HG03565 (cell line): ENCODE measurements around the gene GLRX.

Experiments
- ATAC-seq: cut with Tn5 transposase; IDR thresholded peaks from one replicate; pipeline ENCODE4 v1.9.1; 2021; ENCODE audit warnings: mild to moderate bottlenecking, moderate library complexity; ENCODE audit not compliant: unreplicated experiment

GLRX gene

DNA sequence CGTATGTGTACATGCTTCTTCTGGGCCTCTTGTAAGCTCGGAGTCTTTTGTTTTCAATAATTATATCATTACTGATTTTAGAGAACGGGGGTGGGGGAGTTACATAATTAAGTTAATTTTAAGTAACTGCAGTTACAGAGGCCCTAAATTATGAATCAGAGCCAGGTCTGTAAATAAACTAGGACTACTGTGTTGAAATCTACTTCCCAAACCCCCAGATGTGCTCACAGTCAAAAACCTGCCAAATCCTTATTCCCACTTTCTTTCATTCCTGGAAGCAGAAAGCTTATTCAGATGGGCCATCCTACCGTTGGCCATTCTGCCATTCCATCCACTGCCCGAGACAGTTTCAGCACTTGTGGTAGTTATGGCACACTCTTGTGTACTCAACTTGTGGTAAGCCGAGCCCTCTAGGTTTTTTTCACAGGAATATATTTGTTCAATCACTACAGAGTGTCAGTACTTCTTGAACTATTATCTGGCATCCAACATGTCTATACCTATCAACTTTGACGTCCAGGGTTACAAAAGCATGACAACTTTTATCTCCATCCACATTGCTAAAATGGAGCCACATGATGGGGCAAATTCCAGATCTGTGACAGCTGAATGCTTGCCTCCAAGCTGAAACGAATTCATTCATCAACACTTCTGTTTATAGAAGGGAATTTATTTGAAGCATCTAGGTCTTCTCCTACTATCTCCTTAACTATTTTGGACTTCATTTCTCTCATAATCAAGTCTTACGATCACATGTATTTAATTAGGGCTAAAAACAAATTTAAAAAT is 37.8 kb downstream of the GLRX start:
- no peak for ATAC-seq

DNA sequence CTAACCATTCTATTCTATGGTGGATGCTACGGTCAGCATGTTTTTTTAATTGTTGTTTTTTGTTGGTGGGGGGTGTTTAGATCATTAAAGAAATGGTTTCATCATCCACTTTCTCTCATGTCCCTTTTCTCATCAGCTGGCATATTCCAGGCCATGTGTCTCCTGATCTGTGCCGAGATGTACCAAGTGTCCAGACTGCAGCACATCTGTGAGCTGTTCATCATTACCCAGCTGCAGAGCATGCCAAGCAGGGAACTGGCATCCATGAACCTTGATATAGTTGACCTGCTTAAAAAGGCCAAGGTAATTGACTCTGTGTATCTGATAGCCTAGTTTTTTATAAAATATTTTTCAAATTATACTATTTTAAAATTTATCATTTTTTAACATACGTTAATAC is 38.9 kb downstream of the GLRX start:
- ATAC-seq, result no peak

DNA sequence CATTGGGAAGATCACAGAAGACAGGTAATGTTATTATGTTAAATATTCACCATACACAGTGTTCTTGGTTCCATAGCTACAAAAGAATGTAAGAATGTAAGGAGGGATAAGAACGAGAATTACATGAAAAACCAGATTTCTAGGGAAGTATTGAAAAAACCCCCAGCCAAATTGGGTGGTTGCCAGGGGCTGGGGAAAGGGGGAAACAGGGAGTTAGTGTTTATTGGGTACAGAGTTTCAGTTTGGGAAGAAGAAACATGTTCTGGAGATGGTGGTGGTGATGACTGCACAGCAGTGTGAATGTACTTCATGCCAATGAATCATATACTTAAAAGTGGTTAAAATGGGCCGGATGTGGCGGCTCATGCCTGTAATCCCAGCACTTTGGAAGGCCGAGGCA is 40.3 kb downstream of the GLRX start:
- no peak for ATAC-seq

DNA sequence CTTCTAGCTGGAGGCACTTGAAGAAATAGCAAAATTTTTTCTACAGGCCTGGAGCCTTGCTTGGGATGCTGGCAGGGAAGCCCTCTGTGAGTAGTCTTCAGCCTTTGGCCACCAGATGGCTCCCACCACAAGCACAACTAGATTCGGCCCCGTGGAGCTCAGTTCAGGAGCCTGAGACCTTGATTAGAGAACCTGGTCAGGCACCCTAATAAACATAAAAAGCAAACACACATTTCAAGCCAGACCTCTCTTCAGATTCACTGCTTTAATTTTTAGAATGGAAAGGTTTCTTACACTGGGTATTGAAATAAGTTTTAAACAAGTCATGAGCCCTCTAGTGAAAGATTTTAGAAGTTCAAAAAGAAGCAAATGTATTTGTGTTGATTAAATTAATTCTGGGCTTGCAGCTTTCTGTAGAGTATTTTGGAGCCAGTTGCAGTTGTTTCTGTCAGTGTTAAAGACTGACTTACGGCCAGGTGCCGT is 41.4 kb downstream of the GLRX start:
- peak; percentile 82 for ATAC-seq

DNA sequence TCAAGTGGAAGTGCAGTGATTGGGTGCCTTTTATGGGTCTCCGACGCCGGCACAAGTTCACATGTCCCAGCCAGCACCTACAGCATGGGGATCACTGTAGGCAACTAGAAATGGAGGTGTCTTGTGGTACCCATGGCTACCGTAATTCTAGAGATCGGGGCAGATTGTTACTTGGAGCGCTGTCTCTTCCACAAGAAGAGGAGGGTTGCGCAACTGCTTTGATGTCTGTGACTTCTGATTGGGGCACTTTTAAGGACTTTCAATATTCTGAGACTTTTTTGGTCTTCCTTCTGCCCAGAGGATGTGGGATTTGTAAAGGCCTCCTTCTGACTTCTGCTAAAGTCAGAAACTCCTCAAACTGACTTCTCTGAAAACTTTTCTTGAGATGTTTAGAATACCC is 41.9 kb downstream of the GLRX start:
- ATAC-seq, result no peak

DNA sequence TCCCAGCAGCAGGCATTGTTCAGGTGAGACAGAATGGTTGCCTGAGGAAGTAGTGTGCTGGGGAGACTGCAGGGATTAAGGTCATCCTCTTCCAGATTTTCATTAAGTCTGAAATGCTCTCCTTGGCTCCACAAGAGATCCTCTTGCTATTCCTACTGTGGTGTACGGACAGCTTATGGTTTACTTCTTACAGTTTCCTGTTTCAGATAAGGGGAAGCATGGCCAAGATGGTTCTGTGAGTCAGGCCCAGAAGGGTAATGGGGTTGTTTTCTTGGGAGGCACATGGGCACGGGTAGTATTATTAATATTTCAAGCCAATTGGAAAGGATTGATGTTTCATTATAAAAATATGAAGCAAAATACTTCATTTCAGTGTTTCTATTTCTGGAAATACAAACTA is 42.9 kb downstream of the GLRX start:
- no peak for ATAC-seq

DNA sequence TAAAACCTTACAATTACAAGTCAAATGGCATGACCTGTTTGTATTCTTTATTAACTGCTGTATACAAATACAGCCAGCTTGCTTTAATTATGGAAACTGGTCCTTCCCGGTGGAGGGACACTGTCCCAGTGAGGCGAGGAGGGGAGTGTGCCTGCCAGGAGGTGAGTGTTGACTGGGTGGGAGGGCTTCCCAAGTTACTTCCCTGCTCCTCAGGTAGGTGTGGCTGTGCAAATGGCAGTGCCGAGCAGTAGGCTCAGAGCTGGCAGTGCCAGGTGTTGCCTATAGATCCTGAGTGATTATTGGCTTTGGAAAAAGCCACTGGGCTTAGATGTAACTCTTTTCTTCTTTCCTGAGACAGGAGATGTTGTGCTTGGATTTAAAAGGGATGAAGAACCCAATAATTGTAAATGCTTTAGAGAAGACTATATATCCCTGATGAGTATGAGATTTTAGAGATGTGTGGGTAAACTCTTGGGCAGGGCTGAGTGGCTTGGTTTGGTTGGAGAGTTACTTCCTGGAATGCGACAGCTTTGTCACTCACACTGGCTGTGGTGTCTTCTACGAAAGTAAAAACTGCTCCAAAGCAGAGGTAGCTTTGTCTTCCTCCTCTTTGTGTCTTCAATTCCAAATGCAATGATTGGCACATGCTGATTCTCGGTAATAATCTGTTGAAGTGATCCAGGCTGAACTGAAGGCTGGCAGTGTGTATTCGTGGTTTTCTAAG is 43.7 kb downstream of the GLRX start:
- no peak for ATAC-seq

DNA sequence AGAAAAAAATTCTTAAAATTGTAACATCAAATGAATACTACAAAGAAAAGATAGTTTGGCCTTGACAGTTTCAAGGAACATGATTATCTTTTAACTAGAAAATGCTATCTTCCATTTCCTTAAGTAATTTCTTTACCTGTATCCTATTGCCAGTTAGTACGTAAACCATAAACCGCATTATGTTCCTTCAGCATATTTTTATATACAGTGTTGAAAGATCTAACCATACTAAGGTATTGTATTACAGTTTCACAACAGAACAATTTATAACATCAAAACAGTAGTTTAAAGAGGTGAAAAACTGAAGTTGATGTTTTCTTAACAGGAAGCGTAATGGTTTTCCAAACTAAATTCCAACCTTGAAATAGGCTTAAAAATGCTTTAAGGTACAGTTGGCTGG is 45.1 kb downstream of the GLRX start:
- no peak for ATAC-seq

DNA sequence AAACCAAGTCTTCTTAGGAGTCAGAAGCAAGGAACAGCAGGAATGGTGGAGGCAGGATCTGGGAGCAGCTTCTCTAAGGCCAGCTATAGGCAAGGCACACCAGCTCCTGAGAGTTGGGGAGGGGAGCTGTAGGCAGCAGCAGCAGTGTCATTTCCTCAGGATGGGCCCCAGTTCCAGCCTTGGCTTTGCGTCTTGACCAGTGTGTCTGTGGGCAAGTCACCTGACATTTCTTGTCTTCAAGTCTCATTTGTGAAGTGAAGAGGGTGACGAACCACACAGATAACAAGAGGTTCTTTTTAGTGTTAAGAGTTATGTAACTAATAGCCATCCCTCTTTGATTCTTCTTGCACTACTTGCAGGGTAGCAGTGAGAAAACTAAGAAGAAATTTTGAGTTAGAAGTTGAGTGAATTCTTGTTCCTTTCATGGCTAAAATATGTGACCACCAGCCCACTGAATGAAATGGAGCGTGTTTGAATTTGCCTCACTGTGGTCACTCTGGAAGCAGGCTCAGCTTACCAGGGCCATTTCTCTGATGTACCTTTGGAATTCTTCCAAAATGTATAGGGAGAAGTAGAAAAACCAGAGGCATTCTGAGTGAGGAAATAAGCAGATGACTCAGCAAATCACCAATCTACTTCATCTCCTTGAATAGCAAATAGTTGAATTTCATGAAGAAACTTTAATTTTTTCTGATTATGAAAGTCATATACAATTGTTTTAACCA is 49.0 kb downstream of the GLRX start:
- no peak for ATAC-seq

DNA sequence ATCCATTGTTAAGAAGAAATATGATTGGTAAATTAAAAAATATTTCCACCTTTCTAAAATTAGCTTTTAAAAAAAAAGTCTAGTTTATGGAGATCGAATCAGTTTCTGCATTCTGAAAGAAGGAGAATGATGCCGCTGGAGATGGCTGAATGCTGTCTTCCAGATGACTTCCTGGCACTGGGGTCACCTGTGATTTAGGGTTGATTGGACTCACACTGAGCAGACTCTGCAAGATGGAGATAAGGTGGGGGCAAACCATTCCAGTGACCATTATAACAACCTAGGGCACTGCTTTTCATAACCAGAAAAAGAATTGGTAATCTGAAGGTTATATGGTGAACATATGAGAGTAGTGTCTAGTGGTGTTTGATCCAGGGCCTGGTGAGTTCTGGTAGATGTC is 50.6 kb downstream of the GLRX start:
- ATAC-seq, result no peak

DNA sequence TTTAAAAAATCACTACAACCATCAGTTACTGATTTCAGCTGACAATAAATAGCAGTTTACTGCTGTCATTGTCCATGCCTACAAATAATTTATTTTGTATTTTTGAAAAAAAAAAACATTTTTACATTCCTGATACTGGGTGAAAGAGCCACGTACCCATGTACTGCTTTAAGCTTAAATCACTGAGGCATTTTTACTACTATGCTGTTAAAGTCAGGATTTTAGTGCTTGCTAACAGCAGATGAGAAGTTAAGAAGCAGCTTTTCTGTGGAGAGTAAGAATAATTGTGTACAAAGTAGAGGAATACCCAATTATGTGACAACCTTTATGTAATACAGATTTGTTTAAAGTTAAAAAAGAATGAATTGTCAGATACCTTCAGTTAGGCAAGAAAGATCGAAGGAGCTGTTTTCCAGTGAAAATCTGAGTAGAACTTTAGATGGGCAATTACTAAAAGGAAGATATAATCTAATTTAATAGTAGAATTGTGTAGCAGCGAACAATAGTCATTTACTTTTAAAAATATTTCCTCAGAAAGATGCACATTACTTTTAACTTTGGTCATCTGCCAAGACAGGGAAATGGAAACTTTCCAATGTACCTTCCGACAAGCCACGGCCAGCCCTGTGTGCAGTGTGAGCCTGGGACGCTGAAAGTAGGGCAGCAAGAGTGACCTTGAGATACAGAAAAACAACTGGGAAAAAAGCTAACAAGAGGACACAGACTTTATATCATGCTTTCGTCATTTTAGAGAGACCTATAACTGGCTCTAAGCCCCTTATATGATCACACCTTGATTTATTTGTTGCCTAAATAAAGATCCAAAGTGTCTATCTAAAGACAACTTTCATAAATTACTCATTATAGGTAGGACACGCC is 51.5 kb downstream of the GLRX start:
- ATAC-seq, result no peak

DNA sequence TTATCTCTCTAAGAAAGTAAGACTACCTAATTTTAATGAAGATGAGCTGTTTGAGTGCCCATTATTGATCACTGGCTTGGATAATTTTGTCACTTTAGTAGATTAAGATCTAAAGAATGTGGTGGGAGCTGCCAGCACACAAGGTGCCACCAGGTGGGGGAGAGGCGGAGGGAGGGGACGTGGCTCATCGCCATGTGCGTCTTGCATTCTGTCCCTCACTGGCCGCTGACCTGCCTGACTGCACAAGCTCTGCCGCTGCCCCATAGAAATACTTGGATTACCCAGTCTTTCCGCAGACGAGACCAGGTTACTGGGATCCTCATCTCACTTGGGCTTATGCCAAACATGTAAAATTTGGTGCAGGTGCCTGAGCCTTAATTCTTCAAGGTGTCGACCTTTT is 53.8 kb downstream of the GLRX start:
- ATAC-seq, result no peak

DNA sequence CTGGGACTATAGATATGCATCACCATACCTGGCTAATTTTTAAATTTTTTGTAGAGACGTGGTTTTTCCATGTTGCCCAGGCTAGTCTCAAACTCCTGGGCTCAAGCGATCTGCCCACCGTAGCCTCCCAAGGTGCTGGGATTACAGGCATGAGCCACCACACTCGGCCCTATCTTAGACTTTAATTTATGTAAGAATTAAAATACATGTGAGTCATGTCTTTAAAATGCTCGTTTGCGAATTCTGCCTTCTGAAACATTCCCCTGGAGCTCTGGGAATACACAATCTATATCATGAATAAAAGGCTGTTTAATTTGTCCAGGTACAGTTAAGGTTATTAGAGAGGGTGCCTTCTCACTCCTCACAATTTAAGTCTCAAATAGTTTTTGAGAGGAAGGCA is 58.6 kb downstream of the GLRX start:
- no peak for ATAC-seq
